Thyroid gland (tissue), 4 donors: Measurements from ENCODE around the gene IFI16. TPM values are rescaled to one million over a fixed set of nuclear protein-coding genes. Genes with fewer than 3 reads are reported as not detected.
"Not testable (repeated sequence)": the region's sequence is repeated elsewhere in the genome, so short reads cannot be mapped to it uniquely, and the experiment has no call there.

Experiments
- DNase-seq, 2 donors: peaks; one replicate each; pipeline ENCODE4 v3.0.0-alpha.2; 2019
- H3K27ac ChIP-seq, 3 donors: fragments of 200-600 bp; sonication (generic); 1 replicate in 2 of 3; 2 replicates in 1 of 3; pipeline ENCODE4 v1.5.1; 2016 to 2019; ENCODE audit warnings: mild to moderate bottlenecking in 1 of 3, moderate library complexity in 1 of 3
- H3K27me3 ChIP-seq: fragments of 200-600 bp; sonication (generic); one replicate; pipeline ENCODE4 v1.5.1; 2019
- H3K36me3 ChIP-seq, 2 donors: fragments of 200-600 bp; sonication (generic); one replicate each; pipeline ENCODE4 v1.5.1; 2016 to 2019
- H3K4me1 ChIP-seq, 2 donors: fragments of 200-600 bp; sonication (generic); one replicate each; pipeline ENCODE4 v1.5.1; 2017 to 2019
- H3K4me3 ChIP-seq, 3 donors: fragments of 200-600 bp; sonication (generic); replicated peaks in 1 of 3; 1 replicate in 2 of 3; 2 replicates in 1 of 3; pipeline ENCODE4 v1.5.1; 2016; ENCODE audit warnings: mild to moderate bottlenecking in 1 of 3
- H3K9me3 ChIP-seq: fragments of 200-600 bp; sonication (generic); one replicate; pipeline ENCODE4 v1.5.1; 2017
- CTCF ChIP-seq, 6 experiments: fragments of 200-600 bp in 3 of 6; fragments of 450-650 bp in 3 of 6; sonication (generic) in 3 of 6; IDR thresholded peaks; one replicate each; pipeline ENCODE4 v1.5.1; 2016 to 2019; ENCODE audit warnings: antibody characterized with exemption in 6 of 6, mild to moderate bottlenecking in 2 of 6, inconsistent platforms in 1 of 6, moderate library complexity in 1 of 6
- POLR2A ChIP-seq, 2 donors: fragments of 450-650 bp; IDR thresholded peaks; one replicate each; pipeline ENCODE4 v1.6.1; 2017; ENCODE audit warnings: antibody characterized with exemption in 2 of 2, mild to moderate bottlenecking in 2 of 2, moderate library complexity in 1 of 2
- WGBS, 2 donors: methylation state at CpG; one replicate each; pipeline ENCODE4 v1.1.5; 2017; 5-methylcytosine and 5-hydroxymethylcytosine counted together
- intact Hi-C: fragments of 100-400 bp; cut with DNase I; formaldehyde crosslinking; loops from one replicate; pipeline ENCODE4 v1.15.1; 2023
- total RNA-seq, 4 donors: library from RNA; depleted of rRNA; stranded (reverse); fragments of >200 nt; gene quantifications; one replicate each; pipeline ENCODE4 v1.2.3, GENCODE V29; 2016

Gene IFI16
- total RNA-seq, 4 donors from 2014 or later: 29.8 to 110 (median 49.5) TPM

GRCh38 chr1:159005676-159006075, 4.0 kb upstream of the IFI16 start:
- H3K4me3 ChIP-seq: no peak overlapping the region
- intact Hi-C loops: no loop called here
- 18 to 32% methylated on average over 6 of the region's 6 CpGs for WGBS, 2 donors
- H3K27me3 ChIP-seq: no peaks in the 10 kb centered on the region
- H3K27ac ChIP-seq: no peak overlapping the region
- peaks cover 0 to 12% of the 10 kb centered on the region in 2 donors for H3K4me1 ChIP-seq
- TF ChIP-seq POLR2A (IDR thresholded peaks at IDR 0.05) (no peak), CTCF (IDR thresholded peaks at IDR 0.05) (no peak)
- H3K9me3 ChIP-seq: no peaks in the 10 kb centered on the region
- H3K36me3 ChIP-seq: no peaks in the 10 kb centered on the region
- no peak for DNase-seq

GRCh38 chr1:159006210-159006807, 3.4 kb upstream of the IFI16 start:
- H3K4me1 ChIP-seq: peaks cover 0 to 12% of the 10 kb centered on the region in 2 donors
- H3K27ac ChIP-seq, H3K36me3 ChIP-seq, DNase-seq, intact Hi-C loops, H3K4me3 ChIP-seq, H3K9me3 ChIP-seq, H3K27me3 ChIP-seq: not testable (repeated sequence)
- WGBS, 2 donors: 60 to 64% methylated on average over 11 of the region's 11 CpGs

- Histone ChIP-seq H3K9me3 (no peaks in the 10 kb centered on the region), H3K36me3 (no peaks in the 10 kb centered on the region), H3K27me3 (no peaks in the 10 kb centered on the region), H3K4me1 (peaks cover 0 to 12% of the 10 kb centered on the region in 2 donors), H3K4me3 (no peak overlapping the region), H3K27ac (no peak overlapping the region)
- no peak for DNase-seq
- intact Hi-C loops: no loop called here
- TF ChIP-seq POLR2A (IDR thresholded peaks at IDR 0.05) (no peak), CTCF (IDR thresholded peaks at IDR 0.05) (no peak)
Observed at GRCh38 chr1:159007726-159008125, 2.0 kb upstream of the IFI16 start.

GRCh38 chr1:159008744-159009188, 941 bp upstream of the IFI16 start:
- Histone ChIP-seq H3K27ac (peak overlapping the region in 2 of 3 donors; percentile 82 to 85), H3K4me1 (peaks cover 0 to 12% of the 10 kb centered on the region in 2 donors), H3K4me3 (no peak overlapping the region), H3K9me3 (no peaks in the 10 kb centered on the region), H3K36me3 (no peaks in the 10 kb centered on the region), H3K27me3 (no peaks in the 10 kb centered on the region)
- TF ChIP-seq CTCF (IDR thresholded peaks at IDR 0.05) (no peak), POLR2A (IDR thresholded peaks at IDR 0.05) (no peak)
- intact Hi-C loops: no loop called here
- peak in 1 of 2 donors; percentile 4 for DNase-seq
- 59 to 73% methylated on average over 4 of the region's 4 CpGs for WGBS, 2 donors

- intact Hi-C loops: no loop called here
- H3K27me3 ChIP-seq: no peaks in the 10 kb centered on the region
- H3K36me3 ChIP-seq: no peaks in the 10 kb centered on the region
- H3K27ac ChIP-seq: peak overlapping the region; percentile 34 to 85 (median 82)
- no peaks in the 10 kb centered on the region for H3K9me3 ChIP-seq
- DNase-seq: no peak
- peaks cover 0 to 12% of the 10 kb centered on the region in 2 donors for H3K4me1 ChIP-seq
- H3K4me3 ChIP-seq: peak overlapping the region in 1 of 3 donors; percentile 33
- TF ChIP-seq CTCF (IDR thresholded peaks at IDR 0.05) (no peak), POLR2A (IDR thresholded peaks at IDR 0.05) (no peak)
- 75 to 78% methylated on average over 2 of the region's 2 CpGs for WGBS, 2 donors
Observed at GRCh38 chr1:159009287-159009686, 420 bp upstream of the IFI16 start.
